GM21737 (cell line): ENCODE data around the gene TYMS.
A peak's percentile ranks its signal among the peaks of the same experiment; 100 is the strongest.

Source experiments
- ATAC-seq: cut with Tn5 transposase; IDR thresholded peaks from one replicate; pipeline ENCODE4 v1.9.1; 2021; ENCODE audit warnings: mild to moderate bottlenecking, moderate library complexity; ENCODE audit not compliant: unreplicated experiment

Gene TYMS

DNA sequence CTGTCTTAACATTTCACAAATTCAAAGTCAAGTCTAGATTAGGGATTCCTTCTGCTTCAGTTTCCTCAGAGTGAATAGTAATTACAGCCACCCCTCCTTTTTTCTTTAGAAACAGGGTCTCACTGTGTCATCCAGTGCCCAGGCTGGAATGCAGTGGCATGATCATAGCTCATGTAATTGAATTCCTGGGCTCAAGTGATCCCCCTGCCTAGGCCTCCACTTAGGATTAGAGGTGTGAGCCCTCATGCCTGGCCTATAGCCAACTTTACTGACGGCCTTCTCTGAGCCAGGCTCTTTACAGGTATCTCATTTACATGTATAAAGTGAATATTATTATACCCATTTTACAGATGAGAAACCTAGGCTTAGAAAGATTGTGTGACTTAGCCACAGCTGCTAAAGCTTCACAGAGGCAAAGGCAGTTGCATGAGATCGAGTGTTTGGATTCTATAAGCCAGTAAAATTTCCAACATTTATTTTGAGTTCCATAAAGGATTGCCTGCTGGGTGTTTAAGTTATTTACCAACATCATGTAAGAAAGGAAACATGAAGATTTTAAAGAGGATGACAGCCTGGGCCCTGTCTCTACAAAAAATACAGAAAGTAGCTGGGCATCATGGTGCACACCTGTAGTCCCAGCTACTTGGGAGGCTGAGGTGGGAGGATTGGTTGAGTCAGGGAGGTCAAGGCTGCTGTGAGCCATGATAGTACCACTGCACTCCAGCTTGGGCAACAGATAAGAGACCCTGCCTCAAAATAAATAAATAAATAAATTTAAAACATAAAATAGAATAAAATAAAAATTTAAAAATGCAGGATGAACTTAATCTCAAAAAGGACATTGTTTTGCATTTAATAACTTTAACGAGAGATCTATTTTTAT, 53.2 kb downstream of the TYMS start:
- no peak for ATAC-seq

DNA sequence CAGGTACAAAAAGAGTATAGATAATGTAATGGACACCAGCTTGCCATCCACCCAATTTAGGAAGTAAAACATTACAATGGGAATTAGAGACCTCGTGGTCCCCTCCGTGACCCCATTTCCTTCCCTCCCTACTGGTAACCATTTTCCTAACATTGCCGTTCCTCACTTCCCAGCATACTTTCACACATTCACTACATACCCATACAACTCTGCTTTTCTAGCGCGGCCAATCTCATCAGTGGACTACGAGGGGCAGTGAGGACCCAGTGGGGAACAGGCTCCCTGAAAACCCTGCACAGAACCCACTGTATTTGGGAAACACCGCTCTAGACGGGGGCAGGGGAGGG, 53.8 kb downstream of the TYMS start:
- ATAC-seq, result peak; percentile 6

- ATAC-seq, result peak; percentile 56
These were observed 54.4 kb downstream of the TYMS start for GRCh38 chr18:711657-712400.

DNA sequence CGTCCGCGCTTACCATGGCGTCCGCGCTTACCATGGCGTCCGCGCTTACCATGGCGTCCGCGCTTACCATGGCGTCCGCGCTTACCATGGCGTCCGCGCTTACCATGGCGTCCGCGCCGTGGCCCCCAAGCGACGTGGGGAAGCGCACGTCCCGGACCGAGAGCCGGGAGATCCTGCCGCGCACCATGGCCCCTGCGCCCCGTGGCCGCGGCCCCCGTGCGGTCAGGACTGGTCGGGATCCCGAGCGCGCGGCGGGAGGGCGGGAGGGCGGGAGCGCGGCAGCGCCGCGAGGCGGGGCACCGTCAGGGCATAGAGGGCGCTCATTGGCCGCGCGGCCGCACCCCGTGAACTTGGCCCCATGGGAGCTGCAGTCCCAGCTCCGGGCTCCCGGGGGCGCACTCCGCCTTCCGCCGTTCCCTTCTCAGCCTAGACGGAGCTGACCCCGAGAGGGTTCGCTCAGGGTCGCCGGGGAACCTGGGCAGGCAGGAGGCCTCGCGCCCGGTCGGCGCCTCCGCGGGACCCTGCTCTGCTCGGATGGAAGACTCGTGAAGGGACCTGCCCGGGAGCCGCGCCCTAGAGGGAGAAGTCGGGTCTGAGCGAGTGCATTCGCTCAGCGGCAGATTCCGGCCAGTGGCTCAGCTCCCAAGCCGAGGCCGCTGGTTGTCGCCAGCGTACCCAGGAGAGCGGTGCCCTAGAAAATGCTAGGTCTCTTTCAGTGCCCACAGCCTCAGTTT, 55.1 kb downstream of the TYMS start, which contains the start of gene ENOSF1:
Gene ENOSF1 (minus strand): TSS at position 230 of the 734 bp plus-strand sequence. CDS start 43 bp downstream, at position 187.
- ATAC-seq, result peak; percentile 84

GRCh38 chr18:713135-713490, 55.7 kb downstream of the TYMS start:
- ATAC-seq, result no peak

DNA sequence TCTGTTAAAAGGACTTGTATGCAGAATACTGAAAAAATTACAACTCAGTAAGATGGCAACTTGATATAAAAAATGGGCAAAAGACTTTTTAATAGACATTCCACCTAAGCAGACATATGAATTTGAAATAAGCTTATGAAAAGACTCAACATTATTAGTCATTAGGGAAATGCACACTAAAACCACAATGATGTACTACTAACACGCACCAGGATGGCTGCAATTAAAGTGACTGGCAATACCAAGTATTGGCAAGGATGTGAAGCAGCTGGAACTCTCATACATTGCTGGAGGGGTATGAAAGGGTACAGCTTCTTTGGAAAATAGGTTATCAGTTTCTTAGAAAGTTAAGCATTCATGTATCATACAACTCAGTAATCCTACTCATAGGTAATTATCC, 58.2 kb downstream of the TYMS start:
- no peak for ATAC-seq

- ATAC-seq, result no peak
These were observed 59.5 kb downstream of the TYMS start for GRCh38 chr18:717003-717402.
